Osteoblast (primary cell): ENCODE results near the gene AHNAK. TPM values are rescaled to one million over a fixed set of nuclear protein-coding genes. Genes with fewer than 3 reads are reported as not detected.

ENCODE experiments used
- DNase-seq: peaks from one replicate; pipeline ENCODE4 v3.0.0; 2011; ENCODE audit warnings: low spot score, mixed read lengths; ENCODE audit not compliant: insufficient read length; ENCODE audit errors: missing footprints
- H2AFZ ChIP-seq: 2 replicates; pipeline ENCODE4 v1.6.0; 2011; ENCODE audit warnings: mild to moderate bottlenecking, low read length
- H3K27ac ChIP-seq: 2 replicates; pipeline ENCODE4 v1.5.1; 2011; ENCODE audit warnings: mild to moderate bottlenecking, low read depth, low read length, moderate library complexity
- H3K27me3 ChIP-seq: 2 replicates; pipeline ENCODE4 v1.6.0; 2012; ENCODE audit warnings: mild to moderate bottlenecking, control low read depth, inconsistent platforms, low read length, moderate library complexity; ENCODE audit not compliant: insufficient read depth
- H3K36me3 ChIP-seq: 2 replicates; pipeline ENCODE4 v1.5.1; 2011; ENCODE audit warnings: mild to moderate bottlenecking, low read length, control low read depth, moderate library complexity; ENCODE audit not compliant: insufficient read depth
- H3K4me1 ChIP-seq: 2 replicates; pipeline ENCODE4 v1.5.1; 2011; ENCODE audit warnings: mild to moderate bottlenecking, low read length, control low read depth, moderate library complexity; ENCODE audit not compliant: insufficient read depth
- H3K4me2 ChIP-seq: 2 replicates; pipeline ENCODE4 v1.6.0; 2011; ENCODE audit warnings: mild to moderate bottlenecking, low read length; ENCODE audit not compliant: insufficient read depth
- H3K4me3 ChIP-seq: fragments of 200-600 bp; sonication (generic); 3 replicates; pipeline ENCODE4 v1.5.1; 2012; ENCODE audit warnings: mild to moderate bottlenecking, low read length, inconsistent platforms; ENCODE audit not compliant: insufficient read depth
- H3K79me2 ChIP-seq: 2 replicates; pipeline ENCODE4 v1.6.0; 2012; ENCODE audit warnings: mild to moderate bottlenecking, low read length, control low read depth, inconsistent platforms; ENCODE audit not compliant: insufficient read depth
- H3K9me3 ChIP-seq: 2 replicates; pipeline ENCODE4 v1.5.1; 2011; ENCODE audit warnings: low read depth, low read length, control low read depth
- H4K20me1 ChIP-seq: 2 replicates; pipeline ENCODE4 v1.6.0; 2012; ENCODE audit warnings: mild to moderate bottlenecking, low read length, control low read depth; ENCODE audit not compliant: insufficient read depth
- CTCF ChIP-seq: IDR thresholded peaks from 2 replicates; pipeline ENCODE4 v1.5.1; 2011; ENCODE audit warnings: mild to moderate bottlenecking, low read depth, low read length, moderate library complexity; ENCODE audit errors: extremely low read depth
- total RNA-seq: library from RNA; depleted of rRNA; stranded (reverse); fragments of >200 nt; gene quantifications from 2 replicates; pipeline ENCODE4 v1.2.3, GENCODE V29; 2012

Gene AHNAK
- total RNA-seq, 1 donor = 720 TPM

DNA sequence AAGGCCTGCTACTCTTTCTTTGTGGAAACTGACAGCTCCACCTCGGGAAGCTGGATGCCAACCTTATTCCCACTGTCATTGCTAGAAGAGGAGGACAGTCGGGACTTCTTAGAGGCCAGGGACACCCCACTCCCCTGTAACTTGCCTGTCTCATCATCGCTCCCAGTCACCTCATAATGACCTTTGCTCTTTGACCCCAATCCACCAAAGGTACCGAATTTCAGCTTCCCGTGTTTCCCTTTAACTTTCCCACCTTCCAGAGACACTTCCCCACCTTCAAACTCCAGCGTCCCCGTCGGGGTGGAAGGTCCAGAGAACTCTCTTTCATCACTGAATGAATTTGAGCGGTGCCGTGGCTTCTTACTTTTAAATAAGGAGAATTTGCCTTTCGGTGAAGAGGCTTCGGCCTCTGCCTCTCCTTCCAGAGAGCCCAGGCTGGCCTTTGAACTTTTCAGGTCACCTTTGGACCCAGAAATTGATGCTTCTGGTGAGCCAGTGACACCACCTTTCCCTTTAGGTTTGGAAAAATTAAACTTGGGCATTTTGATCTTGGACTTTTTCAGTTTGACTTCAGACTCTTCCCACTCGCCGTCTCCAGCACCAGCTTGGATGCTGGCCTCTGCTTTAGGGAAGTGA is 29.8 kb downstream of the AHNAK start:
- DNase-seq = peak; percentile 47
- Histone ChIP-seq H3K27me3 (no peaks in the 10 kb centered on the region), H3K4me1 (no peaks in the 10 kb centered on the region), H3K36me3 (peaks cover 64% of the 10 kb centered on the region), H3K9me3 (no peaks in the 10 kb centered on the region), H4K20me1 (peaks cover 66% of the 10 kb centered on the region), H3K79me2 (peaks cover 63% of the 10 kb centered on the region), H3K4me2 (no peak overlapping the region), H2AFZ (no peak overlapping the region), H3K4me3 (no peak overlapping the region), H3K27ac (no peak overlapping the region)
- TF ChIP-seq CTCF = no peak

GRCh38 chr11:62514151-62514550 is 32.5 kb downstream of the AHNAK start:
- peaks cover 36% of the 10 kb centered on the region for H3K79me2 ChIP-seq
- DNase-seq = no peak
- H3K27ac ChIP-seq = no peak overlapping the region
- H3K4me1 ChIP-seq = peaks cover 8% of the 10 kb centered on the region
- peaks cover 43% of the 10 kb centered on the region for H4K20me1 ChIP-seq
- H2AFZ ChIP-seq = no peak overlapping the region
- no peak overlapping the region for H3K4me3 ChIP-seq
- no peaks in the 10 kb centered on the region for H3K27me3 ChIP-seq
- no peaks in the 10 kb centered on the region for H3K9me3 ChIP-seq
- peaks cover 46% of the 10 kb centered on the region for H3K36me3 ChIP-seq
- no peak for TF ChIP-seq CTCF
- no peak overlapping the region for H3K4me2 ChIP-seq

- Histone ChIP-seq H3K27ac (no peak overlapping the region), H3K4me3 (no peak overlapping the region), H3K27me3 (no peaks in the 10 kb centered on the region), H2AFZ (no peak overlapping the region), H3K4me1 (peaks cover 13% of the 10 kb centered on the region), H3K4me2 (no peak overlapping the region), H4K20me1 (peaks cover 38% of the 10 kb centered on the region), H3K9me3 (no peaks in the 10 kb centered on the region), H3K36me3 (peaks cover 41% of the 10 kb centered on the region), H3K79me2 (peaks cover 30% of the 10 kb centered on the region)
- peak; percentile 51 for DNase-seq
- no peak for TF ChIP-seq CTCF
These were observed 33.0 kb downstream of the AHNAK start for GRCh38 chr11:62513626-62514025.

DNA sequence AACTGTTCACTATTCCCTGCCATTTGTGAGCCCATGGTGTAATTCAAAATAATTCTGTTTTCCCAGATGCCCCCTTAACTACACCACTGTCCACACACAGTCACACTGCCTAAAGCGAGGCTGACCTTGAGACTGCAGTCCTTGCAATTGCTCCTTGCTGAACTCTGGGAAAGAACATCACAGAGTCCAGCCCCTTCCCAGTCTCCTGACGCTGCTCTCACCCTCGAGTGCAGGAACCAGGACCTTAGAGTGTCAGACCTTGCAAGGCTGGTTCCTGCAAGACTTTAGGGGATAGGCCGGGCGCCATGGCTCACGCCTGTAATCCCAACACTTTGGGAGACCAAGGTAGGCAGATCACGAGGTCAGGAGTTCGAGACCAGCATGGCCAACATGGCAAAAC is 33.6 kb downstream of the AHNAK start:
- no peak for DNase-seq
- Histone ChIP-seq H2AFZ (no peak overlapping the region), H3K4me3 (no peak overlapping the region), H3K9me3 (no peaks in the 10 kb centered on the region), H3K27me3 (no peaks in the 10 kb centered on the region), H3K4me2 (no peak overlapping the region), H3K4me1 (peaks cover 19% of the 10 kb centered on the region), H3K79me2 (peaks cover 24% of the 10 kb centered on the region), H3K36me3 (peaks cover 35% of the 10 kb centered on the region), H4K20me1 (peaks cover 32% of the 10 kb centered on the region), H3K27ac (no peak overlapping the region)
- TF ChIP-seq CTCF = no peak
